ENCODE data around the gene PKDCC.

Gene PKDCC

GRCh38 chr2:42041377-42042127 is 6.3 kb upstream of the PKDCC start:
- TF ChIP-seq LEF1 (IDR thresholded peaks at IDR 0.05; ENCODE audit: borderline replicate concordance) (no peak), ZNF384 (IDR thresholded peaks at IDR 0.05) (no peak), FOXM1 (IDR thresholded peaks at IDR 0.05; ENCODE audit: borderline replicate concordance) (no peak), HDGF (IDR thresholded peaks at IDR 0.05; ENCODE audit: borderline replicate concordance) (no peak), SUZ12 (IDR thresholded peaks at IDR 0.05) (no peak), CTBP1 (IDR thresholded peaks at IDR 0.05; ENCODE audit: borderline replicate concordance) (no peak), ARNT (IDR thresholded peaks at IDR 0.05) (no peak)
- TF ChIP-seq, protein P1, sequence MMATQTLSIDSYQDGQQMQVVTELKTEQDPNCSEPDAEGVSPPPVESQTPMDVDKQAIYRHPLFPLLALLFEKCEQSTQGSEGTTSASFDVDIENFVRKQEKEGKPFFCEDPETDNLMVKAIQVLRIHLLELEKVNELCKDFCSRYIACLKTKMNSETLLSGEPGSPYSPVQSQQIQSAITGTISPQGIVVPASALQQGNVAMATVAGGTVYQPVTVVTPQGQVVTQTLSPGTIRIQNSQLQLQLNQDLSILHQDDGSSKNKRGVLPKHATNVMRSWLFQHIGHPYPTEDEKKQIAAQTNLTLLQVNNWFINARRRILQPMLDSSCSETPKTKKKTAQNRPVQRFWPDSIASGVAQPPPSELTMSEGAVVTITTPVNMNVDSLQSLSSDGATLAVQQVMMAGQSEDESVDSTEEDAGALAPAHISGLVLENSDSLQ (IDR thresholded peaks at IDR 0.05) = no peak
- CTCF ChIA-PET = interaction anchor here (1.2 to 1.6 kb wide), 5 partner anchors 15 to 175 kb away, joined by 3 to 7 read pairs (median 4); no protein-coding TSS in a partner anchor
- no peak for DNase-seq (ENCODE audit: extremely low spot score)
- POLR2A ChIA-PET = no interaction called here

GRCh38 chr2:42042631-42043355 is 5.0 kb upstream of the PKDCC start:
- TF ChIP-seq L3MBTL2 (conservative IDR thresholded peaks at IDR 0.05) = no peak
- no peak for TF ChIP-seq FOXK2 (IDR thresholded peaks at IDR 0.05)
- no peak for TF ChIP-seq NFRKB (IDR thresholded peaks at IDR 0.05)
- TF ChIP-seq FOXA1 (IDR thresholded peaks at IDR 0.05) = no peak
- TF ChIP-seq, protein P1 (IDR thresholded peaks at IDR 0.05) = no peak
- TF ChIP-seq LEF1 (IDR thresholded peaks at IDR 0.05; ENCODE audit: borderline replicate concordance) = no peak
- no peak for TF ChIP-seq ELF4 (IDR thresholded peaks at IDR 0.05)
- TF ChIP-seq SP1 (IDR thresholded peaks at IDR 0.05) = no peak
- TF ChIP-seq SUZ12 (IDR thresholded peaks at IDR 0.05) = no peak
- TF ChIP-seq ARNT (IDR thresholded peaks at IDR 0.05) = no peak
- TF ChIP-seq FOXM1 (IDR thresholded peaks at IDR 0.05; ENCODE audit: borderline replicate concordance) = no peak
- TF ChIP-seq TARDBP (IDR thresholded peaks at IDR 0.05) = no peak
- no peak for TF ChIP-seq BHLHE40 (IDR thresholded peaks at IDR 0.05; ENCODE audit: borderline replicate concordance)
- no peak for TF ChIP-seq CTBP1 (IDR thresholded peaks at IDR 0.05; ENCODE audit: borderline replicate concordance)
- no peak for TF ChIP-seq HDGF (IDR thresholded peaks at IDR 0.05; ENCODE audit: borderline replicate concordance)
- no peak for DNase-seq (ENCODE audit: extremely low spot score)
- POLR2A ChIA-PET = no interaction called here
- CTCF ChIA-PET = no interaction called here

DNA sequence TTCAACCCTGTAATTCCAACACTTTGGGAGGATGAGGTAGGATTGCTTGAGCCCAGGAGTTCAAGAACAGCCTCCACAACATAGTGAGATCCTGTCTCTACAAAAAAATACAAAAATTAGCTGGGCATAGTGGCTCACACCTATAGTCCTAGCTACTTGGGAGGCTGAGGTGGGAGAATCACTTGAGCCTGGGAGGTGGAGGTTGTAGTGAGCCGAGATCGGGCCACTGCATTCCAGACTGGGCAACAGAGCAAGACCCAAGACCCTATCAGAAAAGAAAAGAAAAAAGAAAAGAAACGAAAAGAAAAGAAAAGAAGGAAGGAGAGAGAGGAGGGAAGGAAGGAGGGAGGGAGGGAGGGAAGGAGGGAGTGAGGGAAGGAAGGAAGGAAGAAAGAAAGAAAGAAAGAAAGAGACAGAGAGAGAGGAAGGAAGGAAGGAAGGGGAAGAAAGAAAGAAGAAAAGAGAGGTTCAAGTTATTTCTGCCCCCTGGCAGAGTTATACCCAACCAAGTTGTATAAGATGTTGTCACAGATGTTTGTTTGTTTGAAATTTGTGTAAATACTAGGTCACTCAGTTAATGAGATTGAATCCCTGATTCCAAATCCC is 3.9 kb upstream of the PKDCC start:
- TF ChIP-seq FOXK2 (IDR thresholded peaks at IDR 0.05) (no peak), TARDBP (IDR thresholded peaks at IDR 0.05) (no peak), NFRKB (IDR thresholded peaks at IDR 0.05) (no peak), SP1 (IDR thresholded peaks at IDR 0.05) (no peak), FOXM1 (IDR thresholded peaks at IDR 0.05; ENCODE audit: borderline replicate concordance) (no peak)
- POLR2A ChIA-PET = no interaction called here
- no peak for DNase-seq (ENCODE audit: extremely low spot score)
- CTCF ChIA-PET = interaction anchor here (0.7 kb wide), 1 partner anchor 174 kb away, joined by 5 read pairs; no protein-coding TSS in a partner anchor

DNA sequence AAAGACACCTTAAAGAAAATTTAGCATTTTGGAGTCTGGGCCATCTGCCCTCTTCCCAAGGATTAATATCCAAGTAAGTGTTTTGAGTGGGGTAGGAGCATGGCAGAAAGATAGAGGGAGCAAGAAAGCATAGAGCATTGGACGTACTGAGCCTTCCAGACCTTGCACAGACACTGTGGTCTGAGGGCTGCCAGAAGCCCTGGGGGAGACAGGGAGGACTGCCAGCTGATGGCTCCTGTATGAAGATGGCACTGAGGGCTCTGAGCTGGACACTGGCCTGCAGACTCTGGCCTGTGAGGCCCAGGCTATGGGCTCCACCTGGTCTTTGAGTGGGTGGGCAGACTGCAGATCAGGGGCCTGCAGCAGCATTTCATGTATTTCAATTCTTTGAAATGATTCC is 2.9 kb upstream of the PKDCC start:
- POLR2A ChIA-PET = interaction anchor here (0.8 to 1.6 kb wide), 2 partner anchors 20 to 67 kb away, joined by 3 to 4 read pairs; no protein-coding TSS in a partner anchor

GRCh38 chr2:42045352-42045751 is 2.5 kb upstream of the PKDCC start:
- CTCF ChIA-PET = interaction anchor here (0.6 to 1.2 kb wide), 4 partner anchors 10 to 175 kb away, joined by 3 to 5 read pairs (median 4); no protein-coding TSS in a partner anchor
- TF ChIP-seq L3MBTL2 (conservative IDR thresholded peaks at IDR 0.05) = no peak
- TF ChIP-seq FOXM1 (IDR thresholded peaks at IDR 0.05; ENCODE audit: borderline replicate concordance) = no peak
- TF ChIP-seq CTBP1 (IDR thresholded peaks at IDR 0.05; ENCODE audit: borderline replicate concordance) = no peak
- no peak for TF ChIP-seq HDGF (IDR thresholded peaks at IDR 0.05; ENCODE audit: borderline replicate concordance)
- TF ChIP-seq ZNF384 (IDR thresholded peaks at IDR 0.05) = no peak
- DNase-seq (ENCODE audit: extremely low spot score) = no peak
- POLR2A ChIA-PET = interaction anchor here (0.8 to 3.0 kb wide), 5 partner anchors 19 to 66 kb away, joined by 3 to 23 read pairs (median 6); no protein-coding TSS in a partner anchor

More for the DNA sequence above, 2.9 kb upstream of the PKDCC start:
- TF ChIP-seq, protein P1 (IDR thresholded peaks at IDR 0.05) = no peak
- TF ChIP-seq CTBP1 (IDR thresholded peaks at IDR 0.05; ENCODE audit: borderline replicate concordance) (no peak), LEF1 (IDR thresholded peaks at IDR 0.05; ENCODE audit: borderline replicate concordance) (no peak), ARNT (IDR thresholded peaks at IDR 0.05) (no peak)
- CTCF ChIA-PET = interaction anchor here (0.6 to 1.2 kb wide), 3 partner anchors 10 to 151 kb away, joined by 4 to 5 read pairs (median 4); no protein-coding TSS in a partner anchor
- DNase-seq (ENCODE audit: extremely low spot score) = no peak

Data from HEK293T (cell line).